Measurements from ENCODE around the gene WWP2.

Gene WWP2

DNA sequence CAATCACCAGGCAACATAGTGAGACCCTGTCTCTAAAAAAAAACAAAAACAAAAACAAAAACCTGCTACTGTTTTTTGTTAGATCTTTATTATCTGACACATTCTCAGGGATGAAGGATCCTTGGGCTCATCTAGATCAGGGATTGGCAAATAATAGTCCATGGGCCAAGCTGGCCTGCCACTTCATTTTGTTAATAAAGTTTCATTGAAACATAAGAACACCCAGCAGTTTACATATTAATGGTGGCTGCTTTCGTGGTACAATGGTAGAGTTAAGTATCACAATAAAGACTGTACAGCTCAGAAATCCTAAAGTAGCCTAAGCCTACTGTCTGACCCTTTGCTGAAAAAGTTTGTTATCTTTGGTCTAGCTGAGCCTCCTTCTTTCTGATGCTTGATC is 156.1 kb downstream of the WWP2 start:
- peak overlapping the region in 1 of 3 experiments; percentile 2 for H3K4me3 Mint-ChIP-seq
- TF ChIP-seq, protein P1, sequence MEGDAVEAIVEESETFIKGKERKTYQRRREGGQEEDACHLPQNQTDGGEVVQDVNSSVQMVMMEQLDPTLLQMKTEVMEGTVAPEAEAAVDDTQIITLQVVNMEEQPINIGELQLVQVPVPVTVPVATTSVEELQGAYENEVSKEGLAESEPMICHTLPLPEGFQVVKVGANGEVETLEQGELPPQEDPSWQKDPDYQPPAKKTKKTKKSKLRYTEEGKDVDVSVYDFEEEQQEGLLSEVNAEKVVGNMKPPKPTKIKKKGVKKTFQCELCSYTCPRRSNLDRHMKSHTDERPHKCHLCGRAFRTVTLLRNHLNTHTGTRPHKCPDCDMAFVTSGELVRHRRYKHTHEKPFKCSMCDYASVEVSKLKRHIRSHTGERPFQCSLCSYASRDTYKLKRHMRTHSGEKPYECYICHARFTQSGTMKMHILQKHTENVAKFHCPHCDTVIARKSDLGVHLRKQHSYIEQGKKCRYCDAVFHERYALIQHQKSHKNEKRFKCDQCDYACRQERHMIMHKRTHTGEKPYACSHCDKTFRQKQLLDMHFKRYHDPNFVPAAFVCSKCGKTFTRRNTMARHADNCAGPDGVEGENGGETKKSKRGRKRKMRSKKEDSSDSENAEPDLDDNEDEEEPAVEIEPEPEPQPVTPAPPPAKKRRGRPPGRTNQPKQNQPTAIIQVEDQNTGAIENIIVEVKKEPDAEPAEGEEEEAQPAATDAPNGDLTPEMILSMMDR (IDR thresholded peaks at IDR 0.05; ENCODE audit: unreplicated experiment in 3 of 3), result no peak
- H3K9me3 Mint-ChIP-seq, result no peaks in the 10 kb centered on the region
- H3K4me1 Mint-ChIP-seq, result peaks cover 24% of the 10 kb centered on the region
- H3K27ac Mint-ChIP-seq, result peak overlapping the region; percentile 14 to 54 (median 50)
- H3K27me3 Mint-ChIP-seq (ENCODE audit: low read depth), result no peaks in the 10 kb centered on the region
- peaks cover 9% of the 10 kb centered on the region for H3K36me3 Mint-ChIP-seq (ENCODE audit: low read depth)

DNA sequence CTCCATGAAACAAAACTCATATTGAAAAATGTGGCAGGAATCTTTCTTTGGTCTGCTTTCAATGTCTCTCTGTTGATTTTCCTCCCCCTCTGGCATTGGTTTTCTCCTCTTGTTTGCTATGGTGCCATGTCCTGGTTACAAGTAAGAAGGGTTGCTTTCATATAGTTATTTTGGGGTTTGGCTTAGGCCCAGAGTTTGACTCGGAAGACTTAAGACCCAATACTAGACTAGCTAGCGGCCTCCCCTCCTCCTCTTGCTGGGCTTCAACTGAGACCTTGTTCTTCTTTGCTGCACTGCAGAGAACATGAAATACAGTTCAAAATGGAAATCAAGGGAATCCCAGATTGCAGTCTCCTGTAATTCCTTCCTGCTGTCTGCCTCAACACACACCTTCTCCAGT is 159.0 kb downstream of the WWP2 start:
- Mint-ChIP-seq H3K9me3 (no peaks in the 10 kb centered on the region), H3K27me3 (ENCODE audit: low read depth) (no peaks in the 10 kb centered on the region), H3K36me3 (ENCODE audit: low read depth) (peaks cover 8% of the 10 kb centered on the region), H3K4me1 (peaks cover 42% of the 10 kb centered on the region), H3K27ac (peak overlapping the region; percentile 12 to 56 (median 21)), H3K4me3 (no peak overlapping the region)
- TF ChIP-seq, protein P1 (IDR thresholded peaks at IDR 0.05; ENCODE audit: unreplicated experiment in 3 of 3), result no peak

DNA sequence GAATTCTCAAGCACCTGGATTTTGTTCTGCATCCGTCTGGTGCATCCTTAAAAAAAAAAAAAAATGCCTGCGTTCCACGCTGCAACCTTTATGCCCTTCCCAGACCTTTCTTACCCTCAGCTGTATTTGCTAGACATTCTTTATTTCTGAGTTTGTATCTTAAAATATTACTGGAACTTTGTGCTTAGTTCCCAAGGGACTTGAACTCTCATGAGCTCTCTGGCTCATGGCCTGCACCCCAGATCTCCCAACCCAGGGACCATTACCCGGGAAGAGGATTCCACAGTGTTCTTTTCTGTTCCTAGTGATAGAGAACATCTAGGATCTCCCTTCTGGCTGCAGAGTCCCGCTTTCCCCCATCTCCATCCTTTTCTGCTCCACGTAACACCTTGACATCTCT is 160.1 kb downstream of the WWP2 start:
- H3K27me3 Mint-ChIP-seq (ENCODE audit: low read depth), result no peaks in the 10 kb centered on the region
- H3K9me3 Mint-ChIP-seq, result no peaks in the 10 kb centered on the region
- H3K36me3 Mint-ChIP-seq (ENCODE audit: low read depth), result peaks cover 9% of the 10 kb centered on the region
- H3K4me1 Mint-ChIP-seq, result peaks cover 45% of the 10 kb centered on the region
- H3K27ac Mint-ChIP-seq, result peak overlapping the region in 1 of 3 experiments; percentile 59
- TF ChIP-seq, protein P1 (IDR thresholded peaks at IDR 0.05; ENCODE audit: unreplicated experiment in 3 of 3), result no peak
- H3K4me3 Mint-ChIP-seq, result no peak overlapping the region

DNA sequence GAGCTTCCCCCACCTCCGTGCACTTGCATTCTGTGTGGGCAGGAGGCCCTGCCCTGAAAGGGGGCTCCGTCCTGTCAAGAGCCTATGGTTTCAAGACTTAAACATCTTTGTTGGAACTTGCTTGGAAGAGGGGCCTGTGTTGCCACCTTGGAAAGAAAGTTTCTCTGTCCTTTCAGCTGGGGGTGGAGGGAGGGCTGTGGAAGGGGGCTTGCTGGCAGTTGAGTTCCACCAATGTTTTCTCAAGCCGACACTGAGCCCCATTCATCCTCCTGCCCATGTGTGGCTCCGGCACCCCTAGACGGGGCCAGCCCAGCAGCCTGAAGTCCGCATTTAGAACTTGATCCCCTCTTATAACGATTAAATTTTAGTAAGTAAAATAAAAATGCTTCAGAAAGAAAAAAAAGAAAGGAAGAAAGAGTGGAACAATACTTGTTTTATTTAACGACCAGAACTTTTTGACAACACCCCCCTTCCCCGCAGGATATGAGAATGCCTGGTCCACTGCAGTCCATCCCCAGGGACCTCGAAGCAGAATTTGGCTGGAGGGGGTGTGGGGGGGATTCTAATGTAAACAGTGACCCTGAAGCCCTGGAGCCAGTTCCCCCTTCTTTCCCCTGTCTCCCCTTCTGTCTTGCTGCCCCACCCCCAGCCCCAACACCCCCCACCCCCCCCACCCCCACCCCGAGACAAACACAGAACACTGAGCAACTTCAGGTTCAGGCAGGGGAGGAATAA is 162.1 kb downstream of the WWP2 start:
- peaks cover 30% of the 10 kb centered on the region for H3K4me1 Mint-ChIP-seq

DNA sequence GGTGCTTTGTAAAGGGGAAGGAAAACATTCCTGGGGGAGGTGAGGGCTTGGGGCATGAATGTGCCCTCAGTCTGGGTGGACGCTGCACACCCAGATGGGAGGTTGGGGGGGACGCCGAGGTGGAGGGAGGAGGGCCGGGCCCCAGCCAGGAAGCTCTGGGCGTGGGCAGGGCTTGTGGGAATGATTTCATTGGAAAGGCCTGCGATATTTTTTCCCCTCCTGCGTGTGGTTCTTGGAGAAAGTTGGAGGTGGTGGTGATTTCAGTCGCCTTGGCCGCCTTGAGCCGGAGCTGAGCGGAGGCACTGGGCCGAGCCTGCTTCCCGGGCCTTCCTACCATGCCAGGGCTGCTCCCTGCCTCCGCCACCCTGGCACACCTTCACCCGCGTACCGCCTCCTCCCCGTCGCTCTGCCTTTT is 162.7 kb downstream of the WWP2 start:
- H3K27me3 Mint-ChIP-seq (ENCODE audit: low read depth), result no peaks in the 10 kb centered on the region
- peaks cover 12% of the 10 kb centered on the region for H3K36me3 Mint-ChIP-seq (ENCODE audit: low read depth)
- H3K4me3 Mint-ChIP-seq, result peak overlapping the region in 2 of 3 experiments; percentile 17 to 55
- H3K9me3 Mint-ChIP-seq, result no peaks in the 10 kb centered on the region
- TF ChIP-seq, protein P1 (IDR thresholded peaks at IDR 0.05; ENCODE audit: unreplicated experiment in 3 of 3), result no peak
- H3K4me1 Mint-ChIP-seq, result peaks cover 30% of the 10 kb centered on the region
- peak overlapping the region; percentile 78 to 90 (median 89) for H3K27ac Mint-ChIP-seq

More for the DNA sequence above, 162.1 kb downstream of the WWP2 start:
- H3K27me3 Mint-ChIP-seq (ENCODE audit: low read depth), result no peaks in the 10 kb centered on the region
- H3K36me3 Mint-ChIP-seq (ENCODE audit: low read depth), result peaks cover 9% of the 10 kb centered on the region
- H3K4me3 Mint-ChIP-seq, result no peak overlapping the region
- H3K27ac Mint-ChIP-seq, result peak overlapping the region; percentile 78 to 93 (median 90)
- H3K9me3 Mint-ChIP-seq, result no peaks in the 10 kb centered on the region
- TF ChIP-seq, protein P1 (IDR thresholded peaks at IDR 0.05; ENCODE audit: unreplicated experiment in 3 of 3), result no peak

DNA sequence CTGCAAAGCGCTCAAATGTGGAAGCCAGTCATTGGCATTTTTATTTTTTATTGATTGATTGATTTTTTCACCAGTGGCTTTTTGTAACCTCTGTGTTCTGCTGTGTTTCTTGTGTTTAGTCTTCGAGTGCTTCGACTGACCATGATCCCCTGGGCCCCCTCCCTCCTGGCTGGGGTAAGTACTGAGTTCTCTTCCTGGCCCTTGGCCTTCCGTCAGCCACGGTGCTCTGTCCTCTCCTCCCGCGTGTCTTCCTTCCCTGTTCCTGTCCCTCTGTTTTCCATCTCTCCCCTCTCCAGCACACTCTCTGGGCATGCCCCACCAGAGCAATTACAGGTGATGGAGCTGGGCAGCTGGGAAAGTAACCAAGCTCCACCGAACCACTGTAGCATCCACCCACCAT is 163.2 kb downstream of the WWP2 start:
- Mint-ChIP-seq H3K4me3 (peak overlapping the region; percentile 51 to 63 (median 54)), H3K4me1 (peaks cover 30% of the 10 kb centered on the region), H3K9me3 (no peaks in the 10 kb centered on the region), H3K27ac (peak overlapping the region; percentile 78 to 90 (median 89)), H3K36me3 (ENCODE audit: low read depth) (peaks cover 17% of the 10 kb centered on the region), H3K27me3 (ENCODE audit: low read depth) (no peaks in the 10 kb centered on the region)
- TF ChIP-seq, protein P1 (IDR thresholded peaks at IDR 0.05; ENCODE audit: unreplicated experiment in 3 of 3), result no peak

Data from nephron (organoid).